H1 (cell line): ENCODE data around the gene EDN1.

ENCODE experiments used
- CHD1 ChIP-seq: IDR thresholded peaks from 2 replicates; pipeline ENCODE4 v1.6.1; 2012; ENCODE audit warnings: low read depth, low read length, improper control_type of control experiment
- CREB1 ChIP-seq: IDR thresholded peaks from 2 replicates; pipeline ENCODE4 v1.6.1; 2012; ENCODE audit warnings: inconsistent platforms
- EGR1 ChIP-seq: IDR thresholded peaks from 2 replicates; pipeline ENCODE4 v1.6.1; 2011; ENCODE audit warnings: low read depth, low read length, borderline replicate concordance
- EP300 ChIP-seq, 2 experiments: IDR thresholded peaks; 1 replicate in 1 of 2; 2 replicates in 1 of 2; pipeline ENCODE4 v1.6.1; 2011 to 2012; ENCODE audit warnings: low read depth in 2 of 2, low read length in 2 of 2, mild to moderate bottlenecking in 2 of 2, borderline replicate concordance in 1 of 2, inconsistent platforms in 1 of 2, moderate library complexity in 1 of 2
- EZH2 ChIP-seq: fragments of 200-600 bp; sonication (generic); IDR thresholded peaks from 2 replicates; pipeline ENCODE4 v1.7.1; 2012; ENCODE audit warnings: low read depth, mild to moderate bottlenecking, moderate library complexity, low read length, inconsistent platforms; ENCODE audit not compliant: severe bottlenecking
- POLR2A ChIP-seq, 2 experiments: IDR thresholded peaks; 1 replicate in 1 of 2; 2 replicates in 1 of 2; pipeline ENCODE4 v1.6.1; 2011; ENCODE audit warnings: low read depth in 2 of 2, low read length in 2 of 2, mild to moderate bottlenecking in 2 of 2; ENCODE audit errors: control extremely low read depth in 1 of 2
- SUZ12 ChIP-seq: fragments of 200-600 bp; sonication (generic); IDR thresholded peaks from 2 replicates; pipeline ENCODE4 v1.6.1; 2012; ENCODE audit warnings: mild to moderate bottlenecking, inconsistent platforms, low read length, moderate library complexity, mixed read lengths
- TF ChIP-seq, protein P1 (sequence below), 3 experiments: IDR thresholded peaks; 1 replicate in 2 of 3; 2 replicates in 1 of 3; pipeline versions ENCODE4 v1.5.1 to v1.6.1; 2011; ENCODE audit warnings: low read length in 3 of 3, mild to moderate bottlenecking in 3 of 3, inconsistent platforms in 2 of 3, low read depth in 1 of 3, moderate library complexity in 1 of 3; ENCODE audit not compliant: insufficient read depth in 1 of 3; ENCODE audit errors: control extremely low read depth in 1 of 3

DNA sequence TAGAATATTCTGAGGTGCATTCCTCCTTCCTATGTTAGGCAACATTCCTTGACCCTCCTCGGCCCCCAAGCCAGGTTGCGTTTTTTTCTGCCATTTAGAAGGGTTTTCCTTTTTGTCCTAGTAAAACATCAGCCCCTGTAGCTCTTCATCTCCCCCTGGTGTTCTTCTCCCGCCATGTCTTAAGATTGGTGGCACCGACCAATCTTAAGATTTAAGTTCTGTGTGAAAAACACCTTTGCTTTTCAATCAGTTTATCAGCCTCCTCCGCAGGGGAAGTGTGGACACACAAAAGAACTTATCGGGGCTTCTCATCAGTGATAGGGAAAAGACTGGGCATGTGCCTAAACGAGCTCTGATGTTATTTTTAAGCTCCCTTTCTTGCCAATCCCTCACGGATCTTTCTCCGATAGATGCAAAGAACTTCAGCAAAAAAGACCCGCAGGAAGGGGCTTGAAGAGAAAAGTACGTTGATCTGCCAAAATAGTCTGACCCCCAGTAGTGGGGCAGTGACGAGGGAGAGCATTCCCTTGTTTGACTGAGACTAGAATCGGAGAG, 719 bp upstream of the EDN1 start:
- TF ChIP-seq, protein P1, sequence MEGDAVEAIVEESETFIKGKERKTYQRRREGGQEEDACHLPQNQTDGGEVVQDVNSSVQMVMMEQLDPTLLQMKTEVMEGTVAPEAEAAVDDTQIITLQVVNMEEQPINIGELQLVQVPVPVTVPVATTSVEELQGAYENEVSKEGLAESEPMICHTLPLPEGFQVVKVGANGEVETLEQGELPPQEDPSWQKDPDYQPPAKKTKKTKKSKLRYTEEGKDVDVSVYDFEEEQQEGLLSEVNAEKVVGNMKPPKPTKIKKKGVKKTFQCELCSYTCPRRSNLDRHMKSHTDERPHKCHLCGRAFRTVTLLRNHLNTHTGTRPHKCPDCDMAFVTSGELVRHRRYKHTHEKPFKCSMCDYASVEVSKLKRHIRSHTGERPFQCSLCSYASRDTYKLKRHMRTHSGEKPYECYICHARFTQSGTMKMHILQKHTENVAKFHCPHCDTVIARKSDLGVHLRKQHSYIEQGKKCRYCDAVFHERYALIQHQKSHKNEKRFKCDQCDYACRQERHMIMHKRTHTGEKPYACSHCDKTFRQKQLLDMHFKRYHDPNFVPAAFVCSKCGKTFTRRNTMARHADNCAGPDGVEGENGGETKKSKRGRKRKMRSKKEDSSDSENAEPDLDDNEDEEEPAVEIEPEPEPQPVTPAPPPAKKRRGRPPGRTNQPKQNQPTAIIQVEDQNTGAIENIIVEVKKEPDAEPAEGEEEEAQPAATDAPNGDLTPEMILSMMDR (IDR thresholded peaks at IDR 0.05; ENCODE audit: control extremely low read depth in 1 of 3, insufficient read depth in 1 of 3, low read depth in 1 of 3, low read length in 3 of 3) = peak in 2 of 3 experiments; percentile 74 to 87; a peak in 3 of 4 replicates
- TF ChIP-seq CREB1 (no peak), EGR1 (no peak), SUZ12 (no peak), EP300 (IDR thresholded peaks at IDR 0.05; ENCODE audit: borderline replicate concordance in 1 of 2, low read depth in 2 of 2, low read length in 2 of 2) (no peak), CHD1 (no peak), POLR2A (IDR thresholded peaks at IDR 0.05; ENCODE audit: control extremely low read depth in 1 of 2, low read depth in 2 of 2, low read length in 2 of 2) (no peak), EZH2 (no peak)
